Ascending aorta (tissue), 2 donors: ENCODE measurements around the gene FARP1. TPM values are rescaled to one million over a fixed set of nuclear protein-coding genes. Genes with fewer than 3 reads are reported as not detected.

ENCODE experiments used
- DNase-seq, 2 donors: peaks; one replicate each; pipeline ENCODE4 v3.0.0-alpha.2; 2019; ENCODE audit warnings: low spot score in 2 of 2
- H3K27ac ChIP-seq, 2 donors: fragments of 200-600 bp; sonication (generic); one replicate each; pipeline ENCODE4 v1.5.1; 2016 to 2017; ENCODE audit warnings: mild to moderate bottlenecking in 1 of 2
- H3K27me3 ChIP-seq: fragments of 200-600 bp; sonication (generic); one replicate; pipeline ENCODE4 v1.5.1; 2017
- H3K36me3 ChIP-seq, 2 donors: fragments of 200-600 bp; sonication (generic); one replicate each; pipeline ENCODE4 v1.5.1; 2016
- H3K4me1 ChIP-seq, 2 donors: fragments of 200-600 bp; sonication (generic); one replicate each; pipeline ENCODE4 v1.5.1; 2016 to 2017; ENCODE audit warnings: mild to moderate bottlenecking in 1 of 2
- H3K4me3 ChIP-seq, 2 donors: fragments of 200-600 bp; sonication (generic); one replicate each; pipeline ENCODE4 v1.5.1; 2016 to 2017; ENCODE audit warnings: mild to moderate bottlenecking in 1 of 2
- H3K9me3 ChIP-seq, 2 donors: fragments of 200-600 bp; sonication (generic); one replicate each; pipeline ENCODE4 v1.5.1; 2016
- CTCF ChIP-seq, 3 experiments: fragments of 200-600 bp in 2 of 3; fragments of 450-650 bp in 1 of 3; sonication (generic) in 2 of 3; IDR thresholded peaks; one replicate each; pipeline ENCODE4 v1.5.1; 2016 to 2019; ENCODE audit warnings: antibody characterized with exemption in 3 of 3, mild to moderate bottlenecking in 1 of 3, moderate library complexity in 1 of 3
- intact Hi-C: fragments of 100-400 bp; cut with DNase I; formaldehyde crosslinking; loops from one replicate; pipeline ENCODE4 v1.15.1; 2023
- total RNA-seq: library from RNA; depleted of rRNA; stranded (reverse); fragments of >200 nt; gene quantifications from one replicate; pipeline ENCODE4 v1.1.0, GENCODE V29; 2016

The FARP1 gene
- total RNA-seq, 1 donor from 2014 or later, result 80.8 TPM

- Histone ChIP-seq H3K36me3 (no peaks in the 10 kb centered on the region), H3K4me1 (no peaks in the 10 kb centered on the region), H3K9me3 (no peaks in the 10 kb centered on the region), H3K4me3 (no peak overlapping the region), H3K27ac (no peak overlapping the region), H3K27me3 (no peaks in the 10 kb centered on the region)
- DNase-seq, result no peak
- intact Hi-C loops, result no loop called here
- no peak for TF ChIP-seq CTCF (IDR thresholded peaks at IDR 0.05)
Measured at GRCh38 chr13:98318263-98318878, 175.5 kb downstream of the FARP1 start.

GRCh38 chr13:98320561-98321105 lies 177.7 kb downstream of the FARP1 start:
- Histone ChIP-seq H3K4me3 (no peak overlapping the region), H3K4me1 (no peaks in the 10 kb centered on the region), H3K27ac (no peak overlapping the region), H3K9me3 (no peaks in the 10 kb centered on the region), H3K36me3 (no peaks in the 10 kb centered on the region), H3K27me3 (no peaks in the 10 kb centered on the region)
- no peak for TF ChIP-seq CTCF (IDR thresholded peaks at IDR 0.05)
- intact Hi-C loops, result no loop called here
- no peak for DNase-seq

- no peak overlapping the region for H3K27ac ChIP-seq
- intact Hi-C loops, result no loop called here
- no peaks in the 10 kb centered on the region for H3K9me3 ChIP-seq
- TF ChIP-seq CTCF (IDR thresholded peaks at IDR 0.05), result no peak
- H3K27me3 ChIP-seq, result no peaks in the 10 kb centered on the region
- H3K36me3 ChIP-seq, result no peaks in the 10 kb centered on the region
- H3K4me3 ChIP-seq, result no peak overlapping the region
- DNase-seq, result no peak
- H3K4me1 ChIP-seq, result no peaks in the 10 kb centered on the region
Measured at GRCh38 chr13:98321395-98321794, 178.5 kb downstream of the FARP1 start.

- Histone ChIP-seq H3K27me3 (no peaks in the 10 kb centered on the region), H3K4me3 (no peak overlapping the region), H3K36me3 (no peaks in the 10 kb centered on the region), H3K27ac (no peak overlapping the region), H3K4me1 (no peaks in the 10 kb centered on the region), H3K9me3 (no peaks in the 10 kb centered on the region)
- DNase-seq, result no peak
- TF ChIP-seq CTCF (IDR thresholded peaks at IDR 0.05), result no peak
- intact Hi-C loops, result no loop called here
Measured at GRCh38 chr13:98322091-98322718, 179.3 kb downstream of the FARP1 start.

- no peaks in the 10 kb centered on the region for H3K36me3 ChIP-seq
- H3K27me3 ChIP-seq, result no peaks in the 10 kb centered on the region
- TF ChIP-seq CTCF (IDR thresholded peaks at IDR 0.05), result no peak
- no peak overlapping the region for H3K27ac ChIP-seq
- intact Hi-C loops, result no loop called here
- no peaks in the 10 kb centered on the region for H3K4me1 ChIP-seq
- H3K9me3 ChIP-seq, result no peaks in the 10 kb centered on the region
- DNase-seq, result no peak
- H3K4me3 ChIP-seq, result no peak overlapping the region
Measured at GRCh38 chr13:98324105-98324504, 181.2 kb downstream of the FARP1 start.
